Endothelial cell of umbilical vein (primary cell): ENCODE data around the gene KRTAP10-1. TPM values are rescaled to one million over a fixed set of nuclear protein-coding genes. Genes with fewer than 3 reads are reported as not detected.

Experiments used
- BruUV-seq: library from RNA; stranded (reverse); fragments of 400-500 nt; replicated peaks from 2 replicates; lab custom pipeline; 2021; lab: Mats Ljungman, UMichigan
- CTCF ChIA-PET: fragments of 300-600, 350-600 bp; sonication (Branson Sonifier 250); formaldehyde crosslinking; loops from one replicate; lab custom pipeline; 2021; ENCODE audit warnings: antibody characterized with exemption, inconsistent platforms; lab: Charles Lee
- POLR2A ChIA-PET: fragments of 300-600, 350-600 bp; sonication (Branson Sonifier 250); formaldehyde crosslinking; loops from one replicate; lab custom pipeline; 2021; ENCODE audit warnings: antibody characterized with exemption, inconsistent platforms; lab: Charles Lee
- DNase-seq: peaks from one replicate; pipeline ENCODE4 v3.0.0-alpha.2; 2011; ENCODE audit warnings: low read depth, low spot score
- FAIRE-seq: peaks from 2 replicates; lab custom pipeline; 2011; peaks lifted over from hg19 to GRCh38; lab: Jason Lieb, UNC
- H2AFZ ChIP-seq: 2 replicates; pipeline ENCODE4 v1.6.0; 2012; ENCODE audit warnings: low read depth, low read length, control low read depth, inconsistent platforms
- H3K27ac ChIP-seq: 2 replicates; pipeline ENCODE4 v1.5.1; 2011; ENCODE audit warnings: low read depth, mild to moderate bottlenecking, control low read depth, low read length, moderate library complexity; ENCODE audit not compliant: insufficient read depth
- H3K27me3 ChIP-seq, 2 experiments: 2 replicates each; pipeline versions ENCODE4 v1.6.0 to v1.6.1; 2011; ENCODE audit warnings: low read length in 2 of 2, mixed read lengths in 1 of 2; ENCODE audit not compliant: control insufficient read depth in 2 of 2, insufficient read depth in 2 of 2
- H3K36me3 ChIP-seq, 2 experiments: 2 replicates in 1 of 2; 3 replicates in 1 of 2; pipeline ENCODE4 v1.5.1; 2011; ENCODE audit warnings: low read length in 2 of 2, mild to moderate bottlenecking in 1 of 2, moderate library complexity in 1 of 2; ENCODE audit not compliant: control insufficient read depth in 2 of 2, insufficient read depth in 2 of 2; ENCODE audit errors: extremely low read depth in 1 of 2
- H3K4me1 ChIP-seq: 3 replicates; pipeline ENCODE4 v1.5.1; 2011; ENCODE audit warnings: mild to moderate bottlenecking, low read length; ENCODE audit not compliant: control insufficient read depth, insufficient read depth; ENCODE audit errors: extremely low read depth
- H3K4me2 ChIP-seq: 2 replicates; pipeline ENCODE4 v1.6.1; 2011; ENCODE audit warnings: low read length, control low read depth, mixed read lengths; ENCODE audit not compliant: insufficient read depth
- H3K4me3 ChIP-seq, 3 experiments: fragments of 200-600 bp in 1 of 3; sonication (generic), shearing (Covaris generic) in 1 of 3; replicated peaks in 1 of 3; 2 replicates each; pipeline ENCODE4 v1.5.1; 2011 to 2016; ENCODE audit warnings: control low read depth in 3 of 3, low read length in 3 of 3, mild to moderate bottlenecking in 2 of 3, inconsistent platforms in 1 of 3, low read depth in 1 of 3, moderate library complexity in 1 of 3; ENCODE audit not compliant: insufficient read depth in 1 of 3
- H3K79me2 ChIP-seq: 2 replicates; pipeline ENCODE4 v1.6.0; 2012; ENCODE audit warnings: low read length, inconsistent platforms; ENCODE audit not compliant: control insufficient read depth, insufficient read depth
- H3K9ac ChIP-seq: replicated peaks from 2 replicates; pipeline ENCODE3; 2011; ENCODE audit warnings: low read length, control low read depth; ENCODE audit not compliant: insufficient read depth; ENCODE audit errors: extremely low read depth
- H3K9me1 ChIP-seq: replicated peaks from 3 replicates; pipeline ENCODE4 v1.6.0; 2011; ENCODE audit warnings: mild to moderate bottlenecking, low read length; ENCODE audit not compliant: control insufficient read depth, insufficient read depth; ENCODE audit errors: extremely low read depth
- H3K9me3 ChIP-seq: replicated peaks from 2 replicates; pipeline ENCODE4 v1.5.1; 2012; ENCODE audit warnings: low read length, inconsistent platforms; ENCODE audit not compliant: control insufficient read depth, insufficient read depth
- H4K20me1 ChIP-seq: replicated peaks from 2 replicates; pipeline ENCODE3; 2011; ENCODE audit warnings: mild to moderate bottlenecking, low read length; ENCODE audit not compliant: control insufficient read depth, insufficient read depth; ENCODE audit errors: extremely low read depth
- EZH2 ChIP-seq: IDR thresholded peaks from 2 replicates; pipeline ENCODE4 v1.6.1; 2012; ENCODE audit warnings: borderline replicate concordance, low read depth, mild to moderate bottlenecking, moderate library complexity, low read length, inconsistent platforms; ENCODE audit not compliant: severe bottlenecking
- FOS ChIP-seq: IDR thresholded peaks from 2 replicates; pipeline ENCODE4 v1.6.1; 2011; ENCODE audit warnings: mild to moderate bottlenecking, low read length, moderate library complexity, borderline replicate concordance; ENCODE audit not compliant: insufficient read depth
- GATA2 ChIP-seq: IDR thresholded peaks from 2 replicates; pipeline ENCODE4 v1.7.0; 2011; ENCODE audit warnings: low read depth, mild to moderate bottlenecking, moderate library complexity, mixed read lengths, low read length; ENCODE audit not compliant: insufficient read length, insufficient read depth
- JUN ChIP-seq: IDR thresholded peaks from 2 replicates; pipeline ENCODE4 v1.6.1; 2011; ENCODE audit warnings: borderline replicate concordance, low read depth; ENCODE audit not compliant: insufficient read length, insufficient read depth
- MYC ChIP-seq: IDR thresholded peaks from one replicate; pipeline ENCODE4 v1.6.1; 2011; ENCODE audit warnings: mild to moderate bottlenecking, low read depth, low read length
- POLR2A ChIP-seq: IDR thresholded peaks from 2 replicates; pipeline ENCODE4 v1.6.1; 2012; ENCODE audit warnings: low read depth, mild to moderate bottlenecking, control low read depth, low read length
- POLR2AphosphoS5 ChIP-seq: IDR thresholded peaks from 2 replicates; pipeline ENCODE4 v1.6.1; 2012; ENCODE audit warnings: low read depth, mild to moderate bottlenecking, control low read depth, low read length, moderate library complexity; ENCODE audit not compliant: insufficient read depth
- dilution Hi-C: fragments of 300-500 bp; cut with MboI; formaldehyde crosslinking; loops from one replicate; pipeline ENCODE4 v1.15.0; 2019; ENCODE audit warnings: low sequenced_read_pairs; ENCODE audit not compliant: extremely low pct_ligation_motif_present
- intact Hi-C: fragments of 100-400 bp; cut with micrococcal nuclease; formaldehyde crosslinking; loops from one replicate; pipeline ENCODE4 v1.10.0; 2022
- polyA plus RNA-seq, 4 experiments: library from polyadenylated mRNA; depleted of rRNA in 3 of 4; stranded (reverse) in 3 of 4; unstranded in 1 of 4; fragments of >200 nt; gene quantifications; 2 replicates each; pipeline versions ENCODE4 v1.2.1 to v1.2.3, GENCODE V29; 2011 to 2012; ENCODE audit warnings: missing spikeins in 1 of 4
- total RNA-seq: library from RNA; stranded (reverse); gene quantifications from 2 replicates; pipeline ENCODE4 v1.2.3, GENCODE V29; 2021
- TF ChIP-seq, protein P1 (sequence below): IDR thresholded peaks from 2 replicates; pipeline ENCODE4 v1.6.1; 2011; ENCODE audit not compliant: insufficient read depth, insufficient read length
- TF ChIP-seq, protein P2 (sequence below), 2 donors: IDR thresholded peaks; 1 replicate in 1 of 2; 2 replicates in 1 of 2; pipeline ENCODE4 v1.5.1; 2011; ENCODE audit warnings: low read length in 2 of 2, mild to moderate bottlenecking in 2 of 2, moderate library complexity in 2 of 2, control low read depth in 1 of 2, inconsistent platforms in 1 of 2, low read depth in 1 of 2; ENCODE audit not compliant: insufficient read depth in 1 of 2; ENCODE audit errors: extremely low read depth in 1 of 2

Gene KRTAP10-1
- total and polyA plus RNA-seq, 2 donors (not counting 3 experiments of a cell fraction or from before 2014, with no cell fraction given) = not detected

DNA sequence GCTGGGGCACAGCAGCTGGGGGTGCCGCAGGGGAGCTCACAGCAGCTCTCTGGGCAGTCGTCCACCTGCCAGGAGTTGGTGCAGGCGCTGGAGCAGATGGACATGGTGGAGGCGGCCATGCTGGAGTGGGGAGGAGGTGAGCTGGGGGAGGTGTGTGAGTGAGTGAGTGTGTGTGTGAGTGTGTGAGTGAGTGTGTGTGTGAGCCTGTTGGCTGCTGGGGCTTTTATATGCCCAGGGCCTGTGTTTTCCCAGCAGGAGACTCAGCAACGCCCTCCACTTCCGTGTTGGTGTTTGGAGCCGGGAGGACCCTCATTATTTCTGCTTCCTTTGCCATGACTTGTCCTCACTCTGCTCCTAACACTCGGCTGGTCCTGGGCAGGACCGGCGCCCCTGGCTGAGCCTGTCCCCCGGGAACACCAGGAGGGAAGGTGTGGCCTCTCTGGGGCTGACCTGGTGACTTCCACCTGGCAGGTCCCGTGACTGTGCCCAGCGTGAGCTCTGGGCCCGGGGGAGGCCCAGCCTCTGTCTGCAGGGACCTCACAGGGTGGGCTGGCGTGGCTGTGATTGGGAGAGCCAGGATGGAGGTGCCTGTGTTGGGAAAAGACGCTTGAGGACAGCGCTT is 11.5 kb upstream of the KRTAP10-1 start, which contains the start of gene KRTAP10-2:
KRTAP10-2 (minus strand) TSS at position 166 of the 622 bp plus-strand sequence; CDS start at position 119, 47 bp downstream.
- H3K79me2 ChIP-seq = no peaks in the 10 kb centered on the region
- no peaks in the 10 kb centered on the region for H3K9me1 ChIP-seq
- no TSS peak for BruUV-seq
- no peaks in the 10 kb centered on the region for H3K4me1 ChIP-seq
- CTCF ChIA-PET = no interaction called here
- dilution Hi-C loops (no loop called here), intact Hi-C loops (no loop called here)
- no peak within 1 kb of the TSS for H2AFZ ChIP-seq
- no peak for DNase-seq
- no peak within 1 kb of the TSS for H3K27ac ChIP-seq
- POLR2A ChIA-PET = no interaction called here
- no peak within 1 kb of the TSS for H3K4me3 ChIP-seq
- FAIRE-seq = no peak
- TF ChIP-seq JUN (no peak), GATA2 (no peak), MYC (no peak), EZH2 (no peak), FOS (no peak), POLR2A (no peak), POLR2AphosphoS5 (no peak)
- TF ChIP-seq, protein P1, sequence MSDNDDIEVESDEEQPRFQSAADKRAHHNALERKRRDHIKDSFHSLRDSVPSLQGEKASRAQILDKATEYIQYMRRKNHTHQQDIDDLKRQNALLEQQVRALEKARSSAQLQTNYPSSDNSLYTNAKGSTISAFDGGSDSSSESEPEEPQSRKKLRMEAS = no peak
- TF ChIP-seq, protein P2, sequence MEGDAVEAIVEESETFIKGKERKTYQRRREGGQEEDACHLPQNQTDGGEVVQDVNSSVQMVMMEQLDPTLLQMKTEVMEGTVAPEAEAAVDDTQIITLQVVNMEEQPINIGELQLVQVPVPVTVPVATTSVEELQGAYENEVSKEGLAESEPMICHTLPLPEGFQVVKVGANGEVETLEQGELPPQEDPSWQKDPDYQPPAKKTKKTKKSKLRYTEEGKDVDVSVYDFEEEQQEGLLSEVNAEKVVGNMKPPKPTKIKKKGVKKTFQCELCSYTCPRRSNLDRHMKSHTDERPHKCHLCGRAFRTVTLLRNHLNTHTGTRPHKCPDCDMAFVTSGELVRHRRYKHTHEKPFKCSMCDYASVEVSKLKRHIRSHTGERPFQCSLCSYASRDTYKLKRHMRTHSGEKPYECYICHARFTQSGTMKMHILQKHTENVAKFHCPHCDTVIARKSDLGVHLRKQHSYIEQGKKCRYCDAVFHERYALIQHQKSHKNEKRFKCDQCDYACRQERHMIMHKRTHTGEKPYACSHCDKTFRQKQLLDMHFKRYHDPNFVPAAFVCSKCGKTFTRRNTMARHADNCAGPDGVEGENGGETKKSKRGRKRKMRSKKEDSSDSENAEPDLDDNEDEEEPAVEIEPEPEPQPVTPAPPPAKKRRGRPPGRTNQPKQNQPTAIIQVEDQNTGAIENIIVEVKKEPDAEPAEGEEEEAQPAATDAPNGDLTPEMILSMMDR (IDR thresholded peaks at IDR 0.05; ENCODE audit: extremely low read depth in 1 of 2, insufficient read depth in 1 of 2, low read depth in 1 of 2, low read length in 2 of 2) = no peak
- H4K20me1 ChIP-seq = no peaks in the 10 kb centered on the region
- peaks cover 3 to 11% of the 10 kb centered on the region in 2 experiments for H3K27me3 ChIP-seq
- no peak within 1 kb of the TSS for H3K9ac ChIP-seq
- no peaks in the 10 kb centered on the region for H3K36me3 ChIP-seq
- no peaks in the 10 kb centered on the region for H3K9me3 ChIP-seq
- H3K4me2 ChIP-seq = no peak within 1 kb of the TSS
